MM.1S (cell line): ENCODE results near the gene TRIM25.
A peak's percentile ranks its signal among the peaks of the same experiment; 100 is the strongest.

ENCODE experiments used
- DNase-seq: peaks from one replicate; pipeline ENCODE4 v3.0.0-alpha.2; 2015
- H2AFZ ChIP-seq: fragments of 300-600 bp; sonication (generic); 2 replicates; pipeline ENCODE4 v1.6.0; 2016; ENCODE audit warnings: antibody characterized with exemption, low read length
- H3F3A ChIP-seq: fragments of 300-600 bp; sonication (generic); 2 replicates; pipeline ENCODE4 v1.6.1; 2016; ENCODE audit warnings: mild to moderate bottlenecking, antibody characterized with exemption, low read length, moderate library complexity, mixed read lengths; ENCODE audit not compliant: insufficient read depth
- H3K27ac ChIP-seq: fragments of 300-600 bp; sonication (generic); 2 replicates; pipeline ENCODE4 v1.5.1; 2016; ENCODE audit warnings: mild to moderate bottlenecking, low read length
- H3K27me3 ChIP-seq: fragments of 300-600 bp; sonication (generic); replicated peaks from 2 replicates; pipeline ENCODE4 v1.6.0; 2016; ENCODE audit warnings: low read length; ENCODE audit not compliant: insufficient read depth
- H3K36me3 ChIP-seq: fragments of 300-600 bp; sonication (generic); replicated peaks from 2 replicates; pipeline ENCODE4 v1.6.1; 2016; ENCODE audit warnings: mild to moderate bottlenecking, low read length, mixed read lengths; ENCODE audit not compliant: insufficient read depth
- H3K4me1 ChIP-seq: fragments of 300-600 bp; sonication (generic); 2 replicates; pipeline ENCODE4 v1.6.1; 2016; ENCODE audit warnings: low read length, mixed read lengths
- H3K4me2 ChIP-seq: fragments of 300-600 bp; sonication (generic); 2 replicates; pipeline ENCODE4 v1.6.0; 2016; ENCODE audit warnings: low read depth, low read length
- H3K4me3 ChIP-seq: fragments of 300-600 bp; sonication (generic); 2 replicates; pipeline ENCODE4 v1.5.1; 2016; ENCODE audit warnings: low read length, mixed read lengths
- H3K79me2 ChIP-seq: fragments of 300-600 bp; sonication (generic); 2 replicates; pipeline ENCODE4 v1.6.1; 2016; ENCODE audit warnings: mixed run types, low read length, mixed read lengths
- H3K9ac ChIP-seq: fragments of 300-600 bp; sonication (generic); 2 replicates; pipeline ENCODE4 v1.6.1; 2016; ENCODE audit warnings: low read length, mixed read lengths
- H3K9me2 ChIP-seq: fragments of 300-600 bp; sonication (generic); replicated peaks from 2 replicates; pipeline ENCODE4 v1.6.1; 2016; ENCODE audit warnings: mild to moderate bottlenecking, low read length, mixed read lengths; ENCODE audit not compliant: insufficient read depth
- H3K9me3 ChIP-seq: fragments of 300-600 bp; sonication (generic); replicated peaks from 2 replicates; pipeline ENCODE4 v1.6.1; 2016; ENCODE audit warnings: mild to moderate bottlenecking, low read length, mixed read lengths; ENCODE audit not compliant: insufficient read depth
- H4K20me1 ChIP-seq: fragments of 300-600 bp; sonication (generic); 2 replicates; pipeline ENCODE4 v1.6.1; 2016; ENCODE audit warnings: mild to moderate bottlenecking, low read length, moderate library complexity, mixed read lengths; ENCODE audit not compliant: insufficient read depth
- EZH2 ChIP-seq: fragments of 300-600 bp; sonication (generic); optimal IDR thresholded peaks from 2 replicates; pipeline ENCODE3; 2017; ENCODE audit warnings: low read depth, mild to moderate bottlenecking, antibody characterized with exemption, low read length, mixed read lengths
- EZH2phosphoT487 ChIP-seq: fragments of 300-600 bp; sonication (generic); IDR thresholded peaks from 2 replicates; pipeline ENCODE4 v1.6.1; 2018; ENCODE audit warnings: antibody characterized with exemption, low read length
- TF ChIP-seq, protein P1 (sequence below): fragments of 300-600 bp; sonication (generic); IDR thresholded peaks from 2 replicates; pipeline ENCODE4 v1.5.1; 2016; ENCODE audit warnings: antibody characterized with exemption, low read length, mixed read lengths

The TRIM25 gene

DNA sequence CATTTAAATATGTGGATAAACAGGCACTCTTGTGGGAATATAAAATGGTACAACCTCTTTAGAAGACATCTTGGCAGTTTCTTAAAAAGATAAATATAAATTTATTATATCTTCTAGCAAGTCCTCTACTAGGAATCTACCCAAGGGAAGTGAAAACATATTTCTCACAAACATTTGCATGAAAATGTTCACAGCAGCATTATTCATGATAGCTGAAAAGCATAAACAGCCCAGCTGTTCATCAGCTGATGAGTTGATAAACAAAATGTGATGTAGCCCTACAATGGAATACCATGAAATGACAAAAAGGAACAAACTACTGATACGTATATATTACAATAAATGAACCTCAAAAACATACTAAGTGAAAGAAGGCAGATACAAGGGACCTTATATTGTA is 67.9 kb downstream of the TRIM25 start:
- Histone ChIP-seq H3K27ac (no peak overlapping the region), H3K9me2 (no peaks in the 10 kb centered on the region), H2AFZ (no peak overlapping the region), H3K36me3 (peaks cover 12% of the 10 kb centered on the region; the same call in 1 of the 2 replicates), H3K4me1 (peaks cover 28% of the 10 kb centered on the region), H3K4me3 (no peak overlapping the region), H3K9me3 (no peaks in the 10 kb centered on the region), H3F3A (peaks cover 25% of the 10 kb centered on the region), H3K4me2 (no peak overlapping the region), H3K9ac (no peak overlapping the region), H3K27me3 (no peaks in the 10 kb centered on the region), H3K79me2 (peaks cover 48% of the 10 kb centered on the region), H4K20me1 (no peaks in the 10 kb centered on the region)
- no peak for DNase-seq
- no peak for TF ChIP-seq EZH2phosphoT487

DNA sequence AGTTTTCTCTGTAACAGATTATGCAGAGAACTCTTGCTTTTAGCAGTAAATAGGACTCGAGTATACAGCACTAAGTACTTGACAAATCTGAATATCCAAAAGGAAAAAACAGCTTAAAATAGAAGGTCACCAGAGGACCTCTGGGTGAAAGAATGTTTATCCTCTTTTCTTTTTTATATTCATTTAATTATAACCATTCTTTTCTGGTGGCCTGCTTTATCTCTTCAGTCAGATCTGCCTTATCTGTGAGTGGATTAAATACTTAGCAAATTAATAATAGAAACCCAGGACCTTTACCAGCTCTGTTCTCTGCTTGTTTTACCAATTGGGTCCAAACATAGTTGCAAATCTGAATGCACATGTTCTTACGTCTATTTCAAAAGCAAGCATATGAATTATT is 71.3 kb downstream of the TRIM25 start:
- Histone ChIP-seq H4K20me1 (no peaks in the 10 kb centered on the region), H3K4me2 (no peak overlapping the region), H3K79me2 (peaks cover 82% of the 10 kb centered on the region), H3K27ac (no peak overlapping the region), H2AFZ (no peak overlapping the region), H3K36me3 (peaks cover 15% of the 10 kb centered on the region; the same call in 1 of the 2 replicates), H3F3A (no peaks in the 10 kb centered on the region), H3K4me1 (peaks cover 10% of the 10 kb centered on the region; the same call in 1 of the 2 replicates), H3K4me3 (no peak overlapping the region), H3K9ac (no peak overlapping the region), H3K27me3 (no peaks in the 10 kb centered on the region), H3K9me3 (no peaks in the 10 kb centered on the region), H3K9me2 (no peaks in the 10 kb centered on the region)
- no peak for TF ChIP-seq EZH2phosphoT487
- TF ChIP-seq EZH2, result no peak
- TF ChIP-seq, protein P1, sequence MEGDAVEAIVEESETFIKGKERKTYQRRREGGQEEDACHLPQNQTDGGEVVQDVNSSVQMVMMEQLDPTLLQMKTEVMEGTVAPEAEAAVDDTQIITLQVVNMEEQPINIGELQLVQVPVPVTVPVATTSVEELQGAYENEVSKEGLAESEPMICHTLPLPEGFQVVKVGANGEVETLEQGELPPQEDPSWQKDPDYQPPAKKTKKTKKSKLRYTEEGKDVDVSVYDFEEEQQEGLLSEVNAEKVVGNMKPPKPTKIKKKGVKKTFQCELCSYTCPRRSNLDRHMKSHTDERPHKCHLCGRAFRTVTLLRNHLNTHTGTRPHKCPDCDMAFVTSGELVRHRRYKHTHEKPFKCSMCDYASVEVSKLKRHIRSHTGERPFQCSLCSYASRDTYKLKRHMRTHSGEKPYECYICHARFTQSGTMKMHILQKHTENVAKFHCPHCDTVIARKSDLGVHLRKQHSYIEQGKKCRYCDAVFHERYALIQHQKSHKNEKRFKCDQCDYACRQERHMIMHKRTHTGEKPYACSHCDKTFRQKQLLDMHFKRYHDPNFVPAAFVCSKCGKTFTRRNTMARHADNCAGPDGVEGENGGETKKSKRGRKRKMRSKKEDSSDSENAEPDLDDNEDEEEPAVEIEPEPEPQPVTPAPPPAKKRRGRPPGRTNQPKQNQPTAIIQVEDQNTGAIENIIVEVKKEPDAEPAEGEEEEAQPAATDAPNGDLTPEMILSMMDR, result no peak
- no peak for DNase-seq

DNA sequence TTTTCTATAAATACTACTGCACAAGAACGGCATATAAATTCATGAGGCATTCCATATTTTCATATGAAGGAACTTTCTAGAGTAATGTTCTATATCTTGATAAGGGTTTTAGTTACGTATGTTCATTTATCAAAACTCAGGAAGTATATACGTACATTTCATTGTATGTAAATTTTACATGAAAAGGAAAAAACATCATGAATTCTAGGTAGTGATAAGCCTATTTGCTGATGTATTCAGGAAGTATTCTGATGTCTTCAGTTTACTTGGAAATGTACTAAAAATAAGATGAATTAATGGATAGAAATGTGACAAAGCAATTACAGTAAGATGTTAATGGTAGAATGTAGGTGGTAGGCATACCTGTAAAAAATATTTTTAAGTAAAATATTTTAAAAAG is 75.2 kb downstream of the TRIM25 start:
- Histone ChIP-seq H3K79me2 (peaks cover 93% of the 10 kb centered on the region), H3K4me2 (peak overlapping the region; percentile 17; the same call in 1 of the 2 replicates), H3K4me3 (no peak overlapping the region), H3K9ac (no peak overlapping the region), H3K9me3 (no peaks in the 10 kb centered on the region), H3K27me3 (no peaks in the 10 kb centered on the region), H3F3A (peaks cover 15% of the 10 kb centered on the region; the same call in 1 of the 2 replicates), H4K20me1 (peaks cover 4% of the 10 kb centered on the region; the same call in 1 of the 2 replicates), H3K9me2 (no peaks in the 10 kb centered on the region), H3K4me1 (peaks cover 4% of the 10 kb centered on the region; the same call in 1 of the 2 replicates), H2AFZ (no peak overlapping the region), H3K27ac (no peak overlapping the region), H3K36me3 (peaks cover 8% of the 10 kb centered on the region; the same call in 1 of the 2 replicates)
- TF ChIP-seq EZH2phosphoT487 (no peak), EZH2 (no peak)
- TF ChIP-seq, protein P1, result no peak
- no peak for DNase-seq
